Stomach smooth muscle (tissue), 2 donors: Measurements from ENCODE around the gene APEH.

Experiments used
- H3K27ac ChIP-seq: one replicate; pipeline ENCODE4 v1.7.0; 2013; ENCODE audit warnings: mild to moderate bottlenecking, low read length, inconsistent platforms
- H3K27me3 ChIP-seq, 2 donors: one replicate each; pipeline ENCODE4 v1.7.0; 2013; ENCODE audit warnings: low read length in 2 of 2; ENCODE audit not compliant: insufficient read depth in 2 of 2, control insufficient read depth in 1 of 2
- H3K36me3 ChIP-seq, 2 donors: one replicate each; pipeline ENCODE4 v1.7.0; 2013; ENCODE audit warnings: low read length in 2 of 2; ENCODE audit not compliant: control insufficient read depth in 2 of 2, insufficient read depth in 2 of 2
- H3K4me1 ChIP-seq: one replicate; pipeline ENCODE4 v1.7.0; 2013; ENCODE audit warnings: low read length; ENCODE audit not compliant: control insufficient read depth, insufficient read depth
- H3K4me3 ChIP-seq, 2 donors: one replicate each; pipeline ENCODE4 v1.7.0; 2013; ENCODE audit warnings: low read length in 2 of 2
- H3K9ac ChIP-seq, 2 donors: one replicate each; pipeline ENCODE4 v1.7.0; 2013; ENCODE audit warnings: low read length in 2 of 2, mild to moderate bottlenecking in 1 of 2
- H3K9me3 ChIP-seq, 2 donors: one replicate each; pipeline ENCODE4 v1.7.0; 2013; ENCODE audit warnings: low read length in 2 of 2; ENCODE audit not compliant: control insufficient read depth in 2 of 2
- donor health status: healthy.
- donor health status: Pancreatic carcinoma.

The APEH gene

GRCh38 chr3:49714728-49715550, 40.8 kb downstream of the APEH start:
- Histone ChIP-seq H3K4me3 (no peak overlapping the region), H3K9me3 (no peaks in the 10 kb centered on the region), H3K27ac (no peak overlapping the region), H3K36me3 (peaks cover 10 to 29% of the 10 kb centered on the region in 2 donors), H3K27me3 (peaks cover 0 to 3% of the 10 kb centered on the region in 2 donors), H3K4me1 (peaks cover 13% of the 10 kb centered on the region), H3K9ac (no peak overlapping the region)

DNA sequence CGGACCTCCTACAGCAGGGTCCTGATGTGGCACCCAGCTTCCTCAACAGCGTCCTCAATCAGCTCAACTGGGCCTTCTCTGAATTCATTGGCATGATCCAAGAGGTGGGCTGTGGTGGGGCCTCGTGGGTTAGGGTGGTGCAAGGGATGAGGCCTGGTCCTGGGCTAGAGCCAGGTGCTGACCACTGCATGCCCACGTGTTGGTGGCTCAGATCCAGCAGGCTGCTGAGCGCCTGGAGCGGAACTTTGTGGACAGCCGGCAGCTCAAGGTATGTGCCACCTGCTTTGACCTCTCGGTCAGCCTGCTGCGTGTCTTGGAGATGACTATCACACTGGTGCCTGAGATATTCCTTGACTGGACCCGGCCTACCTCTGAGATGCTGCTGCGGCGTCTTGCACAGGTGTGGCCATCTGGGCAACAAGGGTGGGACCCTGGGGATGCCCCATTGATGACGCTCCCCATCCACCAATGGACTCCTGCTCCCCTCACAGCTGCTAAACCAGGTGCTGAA, 41.5 kb downstream of the APEH start:
- no peaks in the 10 kb centered on the region for H3K9me3 ChIP-seq
- H3K27me3 ChIP-seq: peaks cover 0 to 3% of the 10 kb centered on the region in 2 donors
- peaks cover 13% of the 10 kb centered on the region for H3K4me1 ChIP-seq
- H3K27ac ChIP-seq: no peak overlapping the region
- no peak overlapping the region for H3K4me3 ChIP-seq
- no peak overlapping the region for H3K9ac ChIP-seq
- peaks cover 10 to 29% of the 10 kb centered on the region in 2 donors for H3K36me3 ChIP-seq

GRCh38 chr3:49716169-49716568, 42.0 kb downstream of the APEH start:
- no peak overlapping the region for H3K9ac ChIP-seq
- no peak overlapping the region for H3K27ac ChIP-seq
- H3K36me3 ChIP-seq: peaks cover 10 to 31% of the 10 kb centered on the region in 2 donors
- no peak overlapping the region for H3K4me3 ChIP-seq
- H3K9me3 ChIP-seq: no peaks in the 10 kb centered on the region
- H3K27me3 ChIP-seq: peaks cover 0 to 3% of the 10 kb centered on the region in 2 donors
- peaks cover 13% of the 10 kb centered on the region for H3K4me1 ChIP-seq

- no peaks in the 10 kb centered on the region for H3K9me3 ChIP-seq
- no peak overlapping the region for H3K4me3 ChIP-seq
- H3K27ac ChIP-seq: no peak overlapping the region
- H3K36me3 ChIP-seq: peaks cover 13 to 30% of the 10 kb centered on the region in 2 donors
- H3K4me1 ChIP-seq: peaks cover 13% of the 10 kb centered on the region
- peaks cover 0 to 3% of the 10 kb centered on the region in 2 donors for H3K27me3 ChIP-seq
- H3K9ac ChIP-seq: no peak overlapping the region
Observed at GRCh38 chr3:49716691-49717210, 42.6 kb downstream of the APEH start.

DNA sequence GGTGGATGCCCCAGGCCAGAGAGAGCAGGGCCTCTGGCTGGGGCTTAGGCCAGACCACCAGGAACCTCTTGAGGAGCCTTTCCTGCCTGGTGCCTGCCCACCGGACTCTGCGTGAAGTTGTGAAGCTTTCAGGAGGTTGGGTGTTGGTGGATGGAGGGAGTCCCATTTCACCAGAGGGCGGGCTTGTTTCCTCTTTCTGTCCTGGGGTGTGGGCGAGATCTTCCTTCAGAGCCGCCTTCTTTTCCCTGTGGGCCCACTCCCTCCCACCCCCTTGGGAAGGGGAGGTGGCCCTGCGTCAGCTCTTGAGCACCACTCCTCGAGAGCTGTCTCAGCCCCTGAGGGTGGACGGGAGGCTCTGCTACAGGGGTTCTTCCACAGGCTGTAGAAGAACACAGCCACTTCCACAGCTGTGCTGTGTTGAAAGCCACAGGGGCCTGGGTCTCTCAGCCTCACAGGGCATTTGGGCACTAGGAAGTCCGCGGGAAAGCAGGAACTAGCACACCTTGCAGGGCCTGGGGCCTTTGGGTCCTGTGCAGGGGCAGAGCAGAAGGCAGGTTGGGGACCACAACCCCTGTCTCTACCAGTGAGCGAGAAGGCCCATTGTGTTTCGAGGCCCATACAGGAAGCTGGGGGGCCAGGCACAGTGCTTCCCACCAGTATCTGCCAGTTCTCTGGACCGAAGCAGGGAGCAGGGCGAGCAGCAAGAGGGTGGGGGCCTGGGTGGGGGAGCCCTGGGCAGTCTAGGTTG, 43.2 kb downstream of the APEH start:
- H3K9me3 ChIP-seq: no peaks in the 10 kb centered on the region
- peaks cover 16% of the 10 kb centered on the region for H3K4me1 ChIP-seq
- H3K4me3 ChIP-seq: no peak overlapping the region
- H3K36me3 ChIP-seq: peaks cover 13 to 29% of the 10 kb centered on the region in 2 donors
- H3K27ac ChIP-seq: no peak overlapping the region
- peaks cover 0 to 3% of the 10 kb centered on the region in 2 donors for H3K27me3 ChIP-seq
- H3K9ac ChIP-seq: no peak overlapping the region

- H3K27ac ChIP-seq: no peak overlapping the region
- no peaks in the 10 kb centered on the region for H3K9me3 ChIP-seq
- H3K36me3 ChIP-seq: peaks cover 13 to 25% of the 10 kb centered on the region in 2 donors
- peak overlapping the region; percentile 70 to 83 for H3K4me3 ChIP-seq
- peaks cover 24% of the 10 kb centered on the region for H3K4me1 ChIP-seq
- H3K27me3 ChIP-seq: peaks cover 0 to 3% of the 10 kb centered on the region in 2 donors
- H3K9ac ChIP-seq: no peak overlapping the region
Observed at GRCh38 chr3:49717959-49718857, 44.1 kb downstream of the APEH start.

GRCh38 chr3:49718858-49719213, 44.7 kb downstream of the APEH start:
- Histone ChIP-seq H3K9me3 (no peaks in the 10 kb centered on the region), H3K4me1 (peaks cover 30% of the 10 kb centered on the region), H3K27me3 (peaks cover 0 to 3% of the 10 kb centered on the region in 2 donors), H3K36me3 (peaks cover 13 to 25% of the 10 kb centered on the region in 2 donors), H3K27ac (no peak overlapping the region), H3K4me3 (peak overlapping the region; percentile 70 to 83), H3K9ac (peak overlapping the region; percentile 32 to 47)

DNA sequence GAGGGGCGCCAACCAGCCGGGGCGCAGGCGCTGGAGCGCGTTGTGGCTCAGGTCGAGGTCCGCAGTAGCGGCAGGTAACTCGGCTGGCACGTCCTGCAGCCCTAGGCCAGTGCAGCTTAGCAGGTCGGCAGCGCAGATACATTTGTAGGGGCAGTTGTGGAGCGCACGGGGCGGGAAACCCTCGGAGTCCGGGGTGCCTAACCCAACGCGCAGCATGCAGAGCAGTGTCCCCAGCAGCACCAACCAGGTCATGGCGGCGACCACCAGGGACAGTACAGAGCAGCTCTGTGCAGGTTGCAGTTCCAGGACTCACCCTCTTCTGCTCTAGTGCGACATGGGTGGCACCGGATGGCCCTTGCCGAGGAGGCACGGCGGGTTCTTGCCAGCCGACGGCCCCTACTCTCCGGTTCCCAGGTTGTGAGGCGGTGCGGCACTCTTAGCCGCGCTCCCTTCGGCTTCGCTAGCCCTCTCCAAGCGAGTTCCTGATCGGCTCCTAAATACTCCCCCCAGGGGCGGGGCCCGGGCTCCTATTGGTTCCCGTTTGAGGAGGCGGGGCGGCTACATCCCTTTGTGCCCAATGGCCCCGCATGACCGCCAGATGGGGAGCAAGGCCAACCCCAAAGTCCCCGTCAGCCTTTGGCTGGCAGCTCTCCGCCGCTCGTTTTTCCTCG, 45.2 kb downstream of the APEH start, which contains the start of gene AMIGO3:
AMIGO3 (minus strand) TSS at position 471 of the 671 bp plus-strand sequence; CDS start at position 252, 219 bp downstream.
- Histone ChIP-seq H3K4me3 (peak within 1 kb of the TSS; percentile 70 to 83), H3K9ac (peak within 1 kb of the TSS; percentile 32 to 47), H3K9me3 (no peaks in the 10 kb centered on the region), H3K27ac (peak within 1 kb of the TSS; percentile 18), H3K4me1 (peaks cover 32% of the 10 kb centered on the region), H3K27me3 (peaks cover 0 to 3% of the 10 kb centered on the region in 2 donors), H3K36me3 (peaks cover 13 to 23% of the 10 kb centered on the region in 2 donors)

- H3K9ac ChIP-seq: no peak overlapping the region
- H3K36me3 ChIP-seq: peaks cover 6 to 22% of the 10 kb centered on the region in 2 donors
- H3K27me3 ChIP-seq: peaks cover 0 to 3% of the 10 kb centered on the region in 2 donors
- H3K4me3 ChIP-seq: no peak overlapping the region
- no peaks in the 10 kb centered on the region for H3K9me3 ChIP-seq
- peaks cover 40% of the 10 kb centered on the region for H3K4me1 ChIP-seq
- H3K27ac ChIP-seq: no peak overlapping the region
Observed at GRCh38 chr3:49720855-49721595, 46.9 kb downstream of the APEH start.
